WTC11 (cell line): ENCODE measurements around the gene ITPK1.

Experiments
- CREB1 ChIP-seq: sonication (generic); formaldehyde crosslinking; IDR thresholded peaks from 2 replicates; pipeline ENCODE4 v1.8.0; 2023; ENCODE audit warnings: mild to moderate bottlenecking, missing genetic modification reagents
- HMGA2 ChIP-seq: fragments of 250-450 bp; sonication (Bioruptor Pico); IDR thresholded peaks from 2 replicates; pipeline ENCODE4 v1.4.0; 2021; ENCODE audit warnings: mild to moderate bottlenecking, moderate library complexity
- KAT7 ChIP-seq: sonication (generic); formaldehyde crosslinking; IDR thresholded peaks from 2 replicates; pipeline ENCODE4 v1.8.1; 2023; ENCODE audit warnings: missing genetic modification reagents, mild to moderate bottlenecking, borderline replicate concordance
- NFATC4 ChIP-seq: fragments of 250-450 bp; sonication (Bioruptor Pico); IDR thresholded peaks from 2 replicates; pipeline ENCODE4 v1.9.0; 2021; ENCODE audit warnings: mild to moderate bottlenecking
- RELA ChIP-seq: sonication (generic); formaldehyde crosslinking; IDR thresholded peaks from 2 replicates; pipeline ENCODE4 v1.8.1; 2022; ENCODE audit warnings: missing genetic modification reagents, mild to moderate bottlenecking, borderline replicate concordance
- SMAD3 ChIP-seq: sonication (generic); formaldehyde crosslinking; IDR thresholded peaks from 2 replicates; pipeline ENCODE4 v1.8.0; 2022; ENCODE audit warnings: missing genetic modification reagents, mild to moderate bottlenecking, borderline replicate concordance
- SOX15 ChIP-seq: fragments of 250-450 bp; sonication (Bioruptor Pico); IDR thresholded peaks from 2 replicates; pipeline ENCODE4 v1.9.0; 2021; ENCODE audit warnings: mild to moderate bottlenecking
- TF ChIP-seq, protein P1 (sequence below): fragments of 200-600 bp; IDR thresholded peaks from 2 replicates; pipeline ENCODE4 v1.8.0; 2022; ENCODE audit warnings: antibody characterized with exemption
- TF ChIP-seq, protein P2 (sequence below): sonication (generic); formaldehyde crosslinking; IDR thresholded peaks from 2 replicates; pipeline ENCODE4 v1.8.0; 2022; ENCODE audit warnings: mild to moderate bottlenecking, missing genetic modification reagents
- TF ChIP-seq, protein P3 (sequence below): sonication (generic); formaldehyde crosslinking; conservative IDR thresholded peaks from 2 replicates; pipeline ENCODE4 v1.8.1; 2023; ENCODE audit warnings: mild to moderate bottlenecking, low read depth, missing genetic modification reagents, moderate library complexity
- TF ChIP-seq, protein P4 (sequence below): sonication (generic); formaldehyde crosslinking; IDR thresholded peaks from 2 replicates; pipeline ENCODE4 v1.8.0; 2022; ENCODE audit warnings: mild to moderate bottlenecking, missing genetic modification reagents
- TF ChIP-seq, protein P5 (sequence below): fragments of 250-450 bp; sonication (Bioruptor Pico); IDR thresholded peaks from 2 replicates; pipeline ENCODE4 v1.9.0; 2021; ENCODE audit warnings: mild to moderate bottlenecking, borderline replicate concordance

DNA sequence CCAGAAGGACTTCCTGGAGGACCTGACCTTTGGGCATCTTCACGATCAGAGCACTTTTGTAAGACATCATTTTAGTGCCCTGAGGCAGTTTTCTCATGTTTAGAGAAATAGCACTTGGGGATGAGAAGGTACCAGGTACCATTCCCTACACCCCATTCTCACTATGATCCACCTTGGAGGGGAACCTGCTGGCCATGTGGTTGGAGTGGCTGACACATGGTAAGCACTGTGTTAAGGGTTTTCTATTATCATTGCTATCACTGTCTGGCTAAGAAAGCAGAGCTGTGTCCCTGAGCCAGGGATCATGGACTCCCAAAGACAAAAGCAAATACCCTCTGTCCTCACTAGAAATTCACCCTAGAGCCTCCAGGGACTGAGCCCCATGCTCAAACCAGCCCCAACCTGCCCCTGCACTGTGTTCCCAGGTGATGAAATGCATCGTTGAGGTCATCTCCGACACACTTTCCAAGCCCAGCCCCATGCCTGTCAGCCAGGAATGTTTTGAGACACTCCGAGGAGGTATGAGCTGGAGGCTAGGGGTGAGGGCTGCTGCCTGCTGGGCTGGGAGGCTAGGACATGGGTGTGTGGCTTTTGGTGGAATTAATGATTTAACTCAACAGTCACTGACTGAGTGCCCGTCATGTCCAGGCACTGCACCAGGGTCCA is 189.4 kb downstream of the ITPK1 start:
- TF ChIP-seq SMAD3 (no peak), NFATC4 (CRISPR knock-in tag) (no peak), CREB1 (no peak), HMGA2 (no peak), RELA (CRISPR knock-in tag) (no peak), SOX15 (no peak), KAT7 (no peak)
- TF ChIP-seq, protein P1, sequence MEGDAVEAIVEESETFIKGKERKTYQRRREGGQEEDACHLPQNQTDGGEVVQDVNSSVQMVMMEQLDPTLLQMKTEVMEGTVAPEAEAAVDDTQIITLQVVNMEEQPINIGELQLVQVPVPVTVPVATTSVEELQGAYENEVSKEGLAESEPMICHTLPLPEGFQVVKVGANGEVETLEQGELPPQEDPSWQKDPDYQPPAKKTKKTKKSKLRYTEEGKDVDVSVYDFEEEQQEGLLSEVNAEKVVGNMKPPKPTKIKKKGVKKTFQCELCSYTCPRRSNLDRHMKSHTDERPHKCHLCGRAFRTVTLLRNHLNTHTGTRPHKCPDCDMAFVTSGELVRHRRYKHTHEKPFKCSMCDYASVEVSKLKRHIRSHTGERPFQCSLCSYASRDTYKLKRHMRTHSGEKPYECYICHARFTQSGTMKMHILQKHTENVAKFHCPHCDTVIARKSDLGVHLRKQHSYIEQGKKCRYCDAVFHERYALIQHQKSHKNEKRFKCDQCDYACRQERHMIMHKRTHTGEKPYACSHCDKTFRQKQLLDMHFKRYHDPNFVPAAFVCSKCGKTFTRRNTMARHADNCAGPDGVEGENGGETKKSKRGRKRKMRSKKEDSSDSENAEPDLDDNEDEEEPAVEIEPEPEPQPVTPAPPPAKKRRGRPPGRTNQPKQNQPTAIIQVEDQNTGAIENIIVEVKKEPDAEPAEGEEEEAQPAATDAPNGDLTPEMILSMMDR: no peak
- TF ChIP-seq, protein P2, sequence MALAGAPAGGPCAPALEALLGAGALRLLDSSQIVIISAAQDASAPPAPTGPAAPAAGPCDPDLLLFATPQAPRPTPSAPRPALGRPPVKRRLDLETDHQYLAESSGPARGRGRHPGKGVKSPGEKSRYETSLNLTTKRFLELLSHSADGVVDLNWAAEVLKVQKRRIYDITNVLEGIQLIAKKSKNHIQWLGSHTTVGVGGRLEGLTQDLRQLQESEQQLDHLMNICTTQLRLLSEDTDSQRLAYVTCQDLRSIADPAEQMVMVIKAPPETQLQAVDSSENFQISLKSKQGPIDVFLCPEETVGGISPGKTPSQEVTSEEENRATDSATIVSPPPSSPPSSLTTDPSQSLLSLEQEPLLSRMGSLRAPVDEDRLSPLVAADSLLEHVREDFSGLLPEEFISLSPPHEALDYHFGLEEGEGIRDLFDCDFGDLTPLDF (CRISPR knock-in tag): no peak
- TF ChIP-seq, protein P3, sequence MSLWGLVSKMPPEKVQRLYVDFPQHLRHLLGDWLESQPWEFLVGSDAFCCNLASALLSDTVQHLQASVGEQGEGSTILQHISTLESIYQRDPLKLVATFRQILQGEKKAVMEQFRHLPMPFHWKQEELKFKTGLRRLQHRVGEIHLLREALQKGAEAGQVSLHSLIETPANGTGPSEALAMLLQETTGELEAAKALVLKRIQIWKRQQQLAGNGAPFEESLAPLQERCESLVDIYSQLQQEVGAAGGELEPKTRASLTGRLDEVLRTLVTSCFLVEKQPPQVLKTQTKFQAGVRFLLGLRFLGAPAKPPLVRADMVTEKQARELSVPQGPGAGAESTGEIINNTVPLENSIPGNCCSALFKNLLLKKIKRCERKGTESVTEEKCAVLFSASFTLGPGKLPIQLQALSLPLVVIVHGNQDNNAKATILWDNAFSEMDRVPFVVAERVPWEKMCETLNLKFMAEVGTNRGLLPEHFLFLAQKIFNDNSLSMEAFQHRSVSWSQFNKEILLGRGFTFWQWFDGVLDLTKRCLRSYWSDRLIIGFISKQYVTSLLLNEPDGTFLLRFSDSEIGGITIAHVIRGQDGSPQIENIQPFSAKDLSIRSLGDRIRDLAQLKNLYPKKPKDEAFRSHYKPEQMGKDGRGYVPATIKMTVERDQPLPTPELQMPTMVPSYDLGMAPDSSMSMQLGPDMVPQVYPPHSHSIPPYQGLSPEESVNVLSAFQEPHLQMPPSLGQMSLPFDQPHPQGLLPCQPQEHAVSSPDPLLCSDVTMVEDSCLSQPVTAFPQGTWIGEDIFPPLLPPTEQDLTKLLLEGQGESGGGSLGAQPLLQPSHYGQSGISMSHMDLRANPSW (CRISPR knock-in tag): no peak
- TF ChIP-seq, protein P4, sequence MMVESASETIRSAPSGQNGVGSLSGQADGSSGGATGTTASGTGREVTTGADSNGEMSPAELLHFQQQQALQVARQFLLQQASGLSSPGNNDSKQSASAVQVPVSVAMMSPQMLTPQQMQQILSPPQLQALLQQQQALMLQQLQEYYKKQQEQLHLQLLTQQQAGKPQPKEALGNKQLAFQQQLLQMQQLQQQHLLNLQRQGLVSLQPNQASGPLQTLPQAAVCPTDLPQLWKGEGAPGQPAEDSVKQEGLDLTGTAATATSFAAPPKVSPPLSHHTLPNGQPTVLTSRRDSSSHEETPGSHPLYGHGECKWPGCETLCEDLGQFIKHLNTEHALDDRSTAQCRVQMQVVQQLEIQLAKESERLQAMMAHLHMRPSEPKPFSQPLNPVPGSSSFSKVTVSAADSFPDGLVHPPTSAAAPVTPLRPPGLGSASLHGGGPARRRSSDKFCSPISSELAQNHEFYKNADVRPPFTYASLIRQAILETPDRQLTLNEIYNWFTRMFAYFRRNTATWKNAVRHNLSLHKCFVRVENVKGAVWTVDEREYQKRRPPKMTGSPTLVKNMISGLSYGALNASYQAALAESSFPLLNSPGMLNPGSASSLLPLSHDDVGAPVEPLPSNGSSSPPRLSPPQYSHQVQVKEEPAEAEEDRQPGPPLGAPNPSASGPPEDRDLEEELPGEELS (CRISPR knock-in tag): no peak
- TF ChIP-seq, protein P5, sequence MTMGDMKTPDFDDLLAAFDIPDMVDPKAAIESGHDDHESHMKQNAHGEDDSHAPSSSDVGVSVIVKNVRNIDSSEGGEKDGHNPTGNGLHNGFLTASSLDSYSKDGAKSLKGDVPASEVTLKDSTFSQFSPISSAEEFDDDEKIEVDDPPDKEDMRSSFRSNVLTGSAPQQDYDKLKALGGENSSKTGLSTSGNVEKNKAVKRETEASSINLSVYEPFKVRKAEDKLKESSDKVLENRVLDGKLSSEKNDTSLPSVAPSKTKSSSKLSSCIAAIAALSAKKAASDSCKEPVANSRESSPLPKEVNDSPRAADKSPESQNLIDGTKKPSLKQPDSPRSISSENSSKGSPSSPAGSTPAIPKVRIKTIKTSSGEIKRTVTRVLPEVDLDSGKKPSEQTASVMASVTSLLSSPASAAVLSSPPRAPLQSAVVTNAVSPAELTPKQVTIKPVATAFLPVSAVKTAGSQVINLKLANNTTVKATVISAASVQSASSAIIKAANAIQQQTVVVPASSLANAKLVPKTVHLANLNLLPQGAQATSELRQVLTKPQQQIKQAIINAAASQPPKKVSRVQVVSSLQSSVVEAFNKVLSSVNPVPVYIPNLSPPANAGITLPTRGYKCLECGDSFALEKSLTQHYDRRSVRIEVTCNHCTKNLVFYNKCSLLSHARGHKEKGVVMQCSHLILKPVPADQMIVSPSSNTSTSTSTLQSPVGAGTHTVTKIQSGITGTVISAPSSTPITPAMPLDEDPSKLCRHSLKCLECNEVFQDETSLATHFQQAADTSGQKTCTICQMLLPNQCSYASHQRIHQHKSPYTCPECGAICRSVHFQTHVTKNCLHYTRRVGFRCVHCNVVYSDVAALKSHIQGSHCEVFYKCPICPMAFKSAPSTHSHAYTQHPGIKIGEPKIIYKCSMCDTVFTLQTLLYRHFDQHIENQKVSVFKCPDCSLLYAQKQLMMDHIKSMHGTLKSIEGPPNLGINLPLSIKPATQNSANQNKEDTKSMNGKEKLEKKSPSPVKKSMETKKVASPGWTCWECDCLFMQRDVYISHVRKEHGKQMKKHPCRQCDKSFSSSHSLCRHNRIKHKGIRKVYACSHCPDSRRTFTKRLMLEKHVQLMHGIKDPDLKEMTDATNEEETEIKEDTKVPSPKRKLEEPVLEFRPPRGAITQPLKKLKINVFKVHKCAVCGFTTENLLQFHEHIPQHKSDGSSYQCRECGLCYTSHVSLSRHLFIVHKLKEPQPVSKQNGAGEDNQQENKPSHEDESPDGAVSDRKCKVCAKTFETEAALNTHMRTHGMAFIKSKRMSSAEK (CRISPR knock-in tag): no peak
